A549 treated with Hydrocortisone at 1 μM for 4 hours (cell line): ENCODE data around the gene ABHD8. TPM values are rescaled to one million over a fixed set of nuclear protein-coding genes. Genes with fewer than 3 reads are reported as not detected.

ENCODE experiments used
- total RNA-seq: library from RNA; stranded (reverse); fragments of 200-300 nt; extraction: Qiagen RNA extraction; gene quantifications from 5 replicates; pipeline ENCODE4 v1.2.3, GENCODE V29; 2022

Gene ABHD8
- total RNA-seq, result 1.8 to 3.2 TPM (median 2.8 TPM) in 5 replicates

GRCh38 chr19:17303167-17303939 is at the start of gene ABHD8:
ABHD8 (minus strand) TSS chr19:17303425; CDS start chr19:17301616, 1,809 bp downstream.

DNA sequence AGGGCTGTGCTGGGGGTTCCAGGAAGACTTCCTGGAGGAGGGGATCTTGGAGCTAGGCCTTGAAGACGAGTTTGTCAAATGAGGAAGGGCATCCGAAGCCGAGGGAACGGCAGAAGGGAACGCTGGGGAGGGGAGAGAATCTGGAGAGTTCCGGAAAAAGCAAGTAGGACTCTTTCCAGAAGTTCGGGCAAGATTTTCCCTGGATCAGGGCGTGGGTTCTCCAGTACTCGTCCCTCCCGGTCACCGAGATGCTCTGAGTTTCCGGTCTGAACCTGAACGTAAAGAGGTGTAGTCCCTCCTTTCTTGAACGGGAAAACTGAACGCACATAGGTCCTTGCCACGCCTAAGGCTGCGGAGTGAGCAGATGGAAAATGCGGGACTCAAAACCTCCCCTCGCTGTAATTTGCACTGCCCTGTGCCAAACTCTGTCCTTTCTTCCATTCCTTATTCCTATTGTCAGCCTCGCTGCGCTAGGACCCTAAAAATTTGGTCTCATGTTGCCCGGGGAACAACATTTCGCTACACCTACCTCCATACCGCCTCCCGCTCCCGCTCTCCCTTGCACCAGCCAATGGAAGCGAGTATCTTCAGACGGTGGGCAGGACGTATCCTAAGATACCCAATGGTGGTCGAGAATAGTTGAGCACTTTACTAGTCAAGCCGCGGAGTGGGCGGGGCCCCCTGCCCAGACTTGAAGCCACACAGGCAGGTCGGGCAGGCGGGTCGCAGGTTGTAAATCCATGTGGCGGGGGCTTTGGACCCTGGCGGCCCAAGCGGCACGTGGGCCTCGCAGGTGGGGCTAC is 33.8 kb upstream of the ABHD8 start, which contains the start of gene GTPBP3:
GTPBP3 (plus strand) TSS at position 682 of the 803 bp plus-strand sequence; CDS start at position 741, 59 bp downstream.

GRCh38 chr19:17334414-17335409 is 31.5 kb upstream of the ABHD8 start, which contains the start of gene ANO8:
ANO8 (minus strand) TSS chr19:17334855; CDS start chr19:17334670, 185 bp downstream.

DNA sequence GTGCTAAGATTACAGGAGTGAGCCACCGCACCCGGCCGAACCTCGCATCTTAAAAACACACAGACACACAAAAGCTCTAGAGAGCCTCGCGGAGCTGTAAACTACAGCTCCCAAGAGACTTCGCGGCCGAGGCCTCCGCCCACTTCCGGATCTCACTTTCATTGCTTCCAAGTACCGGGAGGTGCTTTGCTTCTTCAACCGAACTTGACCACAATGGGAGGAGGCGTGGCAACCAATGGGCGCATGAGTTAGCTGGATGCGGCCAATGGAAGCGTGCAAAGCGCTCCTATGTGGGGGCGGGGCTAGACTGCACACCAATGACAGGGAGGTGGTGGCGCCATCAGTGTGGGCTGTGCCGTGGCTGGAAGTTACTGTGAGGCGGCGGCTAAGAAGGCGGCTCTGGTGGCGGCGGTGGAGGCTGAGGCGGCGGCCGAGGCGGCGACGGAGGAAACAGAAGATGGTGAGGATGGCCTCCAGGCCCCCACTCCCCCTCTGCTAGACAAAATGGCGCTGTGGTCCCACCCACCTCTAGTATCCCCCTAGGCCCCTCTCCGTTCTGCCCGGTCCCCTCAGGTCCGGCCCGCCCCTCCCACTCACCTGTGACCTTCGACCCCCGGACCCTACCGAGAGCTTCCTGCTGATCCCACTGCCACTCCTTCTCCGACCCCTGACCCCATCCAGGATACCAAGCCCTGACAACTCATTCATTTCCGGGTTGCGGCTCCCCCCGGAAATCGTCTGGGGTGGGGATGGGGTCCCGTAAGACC is 6.2 kb upstream of the ABHD8 start, which contains the start of gene DDA1:
DDA1 (plus strand) TSS at position 366 of the 767 bp plus-strand sequence; CDS start at position 458, 92 bp downstream.

GRCh38 chr19:17305517-17306284 is 2.5 kb upstream of the ABHD8 start, which contains the start of gene MRPL34:
MRPL34 (plus strand) TSS chr19:17305872; CDS start chr19:17305893, 21 bp downstream.

DNA sequence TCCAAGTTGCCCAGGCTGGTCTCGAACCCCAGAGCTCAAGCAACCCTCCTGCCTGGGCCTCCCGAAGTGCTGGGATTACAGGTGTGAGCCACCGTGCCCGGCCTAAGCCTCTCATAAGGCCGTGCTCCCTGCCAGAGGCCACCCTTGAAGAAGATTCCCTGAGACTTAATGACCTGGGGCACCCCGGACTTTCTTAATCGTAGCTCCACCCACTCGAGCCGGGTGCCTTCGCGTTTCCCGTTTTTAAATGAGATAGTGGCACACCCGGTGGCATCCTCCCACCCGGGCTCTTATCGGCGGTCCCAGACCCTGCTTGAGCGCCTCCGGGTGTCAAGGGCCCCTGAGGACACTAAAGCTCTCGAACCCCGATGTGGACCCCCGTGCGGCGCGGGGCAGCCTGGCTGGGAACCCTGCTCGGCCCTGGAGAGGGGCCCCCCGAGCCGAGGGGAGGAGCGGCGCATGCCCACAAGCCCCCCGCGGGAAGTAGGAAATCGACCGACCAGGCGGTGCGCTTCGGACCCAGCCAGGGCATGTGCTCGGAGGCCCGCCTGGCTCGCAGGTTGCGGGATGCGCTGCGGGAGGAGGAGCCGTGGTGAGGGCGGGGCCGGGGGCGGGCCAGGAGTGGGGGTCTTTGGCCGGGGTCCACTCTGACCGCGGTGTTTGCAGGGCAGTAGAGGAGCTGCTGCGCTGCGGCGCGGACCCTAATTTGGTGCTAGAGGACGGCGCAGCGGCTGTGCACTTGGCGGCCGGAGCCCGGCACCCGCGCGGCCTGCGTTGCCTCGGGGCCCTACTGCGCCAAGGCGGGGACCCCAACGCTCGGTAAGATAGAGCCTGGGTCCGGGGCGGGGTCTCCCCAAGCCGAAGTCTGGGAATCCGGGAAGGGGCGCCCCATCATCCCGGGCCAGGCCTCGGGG is 21.6 kb downstream of the ABHD8 start, which contains the start of gene ANKLE1:
ANKLE1 (plus strand) TSS at position 511 of the 914 bp plus-strand sequence; CDS start at position 531, 20 bp downstream.

DNA sequence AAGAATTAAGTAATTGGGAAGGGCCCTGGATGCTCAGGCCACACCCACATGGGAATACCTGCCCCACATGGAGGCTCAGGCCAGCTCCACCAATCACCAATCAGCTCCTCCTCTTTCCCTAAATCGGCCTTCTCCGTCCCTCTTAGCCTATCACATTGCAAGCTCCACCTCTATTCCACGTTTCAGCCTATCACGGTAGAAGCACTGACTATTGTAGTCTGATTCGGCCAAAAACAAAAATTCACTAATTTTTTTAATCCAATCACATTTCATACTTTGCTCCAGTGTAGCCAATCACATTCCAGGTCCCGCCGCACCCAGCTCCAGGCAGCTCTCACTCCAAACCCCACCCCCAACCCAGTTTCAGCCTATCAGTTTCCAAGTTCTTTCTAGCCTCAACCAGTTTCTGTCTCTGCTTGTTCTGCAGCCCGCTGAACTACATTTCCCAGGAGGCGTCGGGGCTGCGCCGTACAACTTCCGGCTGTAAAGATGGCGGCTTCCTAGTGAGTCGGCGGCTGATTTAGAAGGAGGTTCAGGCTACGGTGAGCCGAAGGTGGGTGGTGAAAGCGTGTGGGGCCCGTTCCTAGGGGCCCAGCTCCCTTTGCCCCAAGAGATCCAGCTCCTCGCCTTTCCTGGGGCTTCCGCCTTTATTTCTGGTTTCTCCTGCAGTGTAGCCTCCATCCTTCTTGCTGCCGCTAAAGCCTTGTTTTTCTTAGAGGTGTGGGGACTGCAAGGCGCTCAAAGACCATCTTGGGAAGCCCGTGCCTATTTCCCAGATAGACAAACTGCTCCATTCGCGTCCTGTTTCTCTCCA is 36.0 kb downstream of the ABHD8 start, which contains the start of gene BABAM1:
BABAM1 (plus strand) TSS at position 469 of the 814 bp plus-strand sequence. CDS start 1,364 bp downstream, outside the sequence.

DNA sequence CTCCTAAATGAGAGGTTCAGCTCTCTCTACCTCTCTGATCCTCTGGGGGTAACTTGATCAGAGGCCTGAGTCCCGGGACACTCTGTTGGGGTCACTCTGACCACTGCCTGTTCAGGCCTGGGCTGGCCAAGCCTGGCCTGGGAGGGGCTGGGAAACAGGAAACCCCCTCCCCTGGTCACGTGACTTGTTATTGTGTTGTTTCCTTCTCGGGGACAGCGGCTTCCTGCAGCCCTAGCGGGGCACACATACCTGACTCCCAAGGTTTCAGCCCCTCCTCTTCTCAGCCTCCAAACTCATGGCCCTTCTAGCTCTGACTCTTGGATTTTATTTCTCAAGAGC is 38.6 kb downstream of the ABHD8 start, which contains the start of gene USHBP1:
USHBP1 (minus strand) TSS at position 105 of the 339 bp plus-strand sequence. CDS start 446 bp downstream, outside the sequence.

DNA sequence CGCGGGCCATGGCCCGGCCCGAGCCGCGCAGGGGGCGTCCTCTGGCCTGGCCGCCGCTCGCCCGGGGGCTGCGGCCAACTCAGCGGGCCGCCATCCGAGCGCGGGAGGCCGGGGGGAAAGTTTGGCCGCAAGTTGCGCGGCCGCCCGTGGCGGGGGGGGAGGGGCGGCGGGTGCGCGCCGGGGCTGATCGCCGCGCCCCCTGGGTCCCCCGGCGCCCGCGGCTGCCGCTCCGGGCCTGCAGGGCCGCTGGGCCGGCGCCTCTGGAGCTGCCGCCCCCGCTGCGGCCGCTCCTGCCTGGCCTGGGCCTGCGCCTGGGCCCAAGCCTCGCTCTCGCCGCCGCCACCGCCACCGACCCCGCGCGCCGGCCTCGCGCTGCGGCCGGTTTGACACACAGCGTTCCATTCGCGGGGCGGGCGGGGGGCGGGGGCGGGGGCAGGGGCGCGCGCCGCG is 57.7 kb downstream of the ABHD8 start, which contains the start of gene NR2F6:
NR2F6 (minus strand) TSS at position 385 of the 450 bp plus-strand sequence. CDS start 699 bp downstream, outside the sequence.

Other genes with a start within 250 kb of the ABHD8 start
- 12.3 to 14.3 TPM (median 12.5 TPM) in 5 replicates for gene HAUS8, start 228.0 kb downstream of the ABHD8 start, total RNA-seq
- 29.1 to 35.7 TPM (median 34.5 TPM) in 5 replicates for gene MYO9B, start 227.6 kb downstream of the ABHD8 start, total RNA-seq
- gene USE1, start 88.1 kb downstream of the ABHD8 start, total RNA-seq, result 13.7 to 17.8 TPM (median 15.3 TPM) in 5 replicates
- gene OCEL1, start 77.2 kb downstream of the ABHD8 start, total RNA-seq, result 9.6 to 13.3 TPM (median 11.6 TPM) in 5 replicates
- 29.3 to 63.7 TPM (median 62.0 TPM) in 5 replicates for gene NR2F6, start 57.5 kb downstream of the ABHD8 start, total RNA-seq
- 0.02 TPM in 1 of 5 replicates, not detected in the others for gene USHBP1, start 38.7 kb downstream of the ABHD8 start, total RNA-seq
- gene BABAM1, start 36.0 kb downstream of the ABHD8 start, total RNA-seq, result 56.7 to 66.0 TPM (median 61.4 TPM) in 5 replicates
- gene ANKLE1, start 21.5 kb downstream of the ABHD8 start, total RNA-seq, result 0.36 to 0.58 TPM (median 0.38 TPM) in 5 replicates
- gene MRPL34, start 2.4 kb upstream of the ABHD8 start, total RNA-seq, result 61.1 to 87.7 TPM (median 75.2 TPM) in 5 replicates
- gene DDA1, start 6.1 kb upstream of the ABHD8 start, total RNA-seq, result 51.9 to 57.5 TPM (median 53.8 TPM) in 5 replicates
- 2.3 to 3.8 TPM (median 3.0 TPM) in 5 replicates for gene ANO8, start 31.4 kb upstream of the ABHD8 start, total RNA-seq
- gene GTPBP3, start 34.1 kb upstream of the ABHD8 start, total RNA-seq, result 18.2 to 22.0 TPM (median 19.5 TPM) in 5 replicates
- not detected in 5 replicates for gene PLVAP, start 73.9 kb upstream of the ABHD8 start, total RNA-seq
- gene CCDC194, start 90.8 kb upstream of the ABHD8 start, total RNA-seq, result not detected in 5 replicates
- 0.12 to 0.23 TPM (median 0.16 TPM) in 4 of 5 replicates, not detected in the other for gene BST2, start 102.2 kb upstream of the ABHD8 start, total RNA-seq
- gene MVB12A, start 116.6 kb upstream of the ABHD8 start, total RNA-seq, result 29.3 to 41.6 TPM (median 39.4 TPM) in 5 replicates
- gene TMEM221, start 145.2 kb upstream of the ABHD8 start, total RNA-seq, result 0.47 to 0.76 TPM (median 0.56 TPM) in 5 replicates
- gene NXNL1, start 157.5 kb upstream of the ABHD8 start, total RNA-seq, result not detected in 5 replicates
- 2.4 to 2.9 TPM (median 2.5 TPM) in 5 replicates for gene SLC27A1, start 167.1 kb upstream of the ABHD8 start, total RNA-seq
- 44.9 to 78.0 TPM (median 72.0 TPM) in 5 replicates for gene PGLS, start 208.2 kb upstream of the ABHD8 start, total RNA-seq